IPS DF 4.7 (cell line): ENCODE measurements around the gene MCFD2.

ENCODE experiments used
- DNase-seq: peaks from one replicate; pipeline ENCODE4 v3.0.0-alpha.2; 2013; ENCODE audit warnings: low spot score; ENCODE audit errors: extremely low read depth

MCFD2 gene

GRCh38 chr2:46939626-46940359 lies 24.2 kb upstream of the MCFD2 start:
- no peak for DNase-seq

DNA sequence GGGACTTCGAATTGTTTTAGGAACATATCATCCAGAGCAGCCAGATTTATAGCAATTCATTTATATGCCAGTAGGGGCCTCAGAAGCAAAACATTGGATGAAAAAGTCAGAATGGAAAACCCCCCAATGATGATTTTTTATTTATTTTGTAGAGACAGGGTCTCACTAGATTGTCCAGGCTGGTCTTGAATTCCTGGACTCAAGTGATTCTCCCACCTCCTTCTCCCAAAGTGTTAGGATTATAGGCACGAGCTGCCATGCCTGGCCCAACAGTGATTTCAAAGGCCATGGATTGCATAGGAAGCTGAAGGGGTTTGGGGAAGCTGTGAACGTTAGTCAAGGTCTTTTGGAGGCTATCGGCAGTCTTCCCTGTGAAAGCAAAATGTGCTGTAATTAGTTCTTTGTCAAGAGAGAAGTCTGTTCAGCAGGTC lies 21.9 kb upstream of the MCFD2 start:
- DNase-seq: no peak

DNA sequence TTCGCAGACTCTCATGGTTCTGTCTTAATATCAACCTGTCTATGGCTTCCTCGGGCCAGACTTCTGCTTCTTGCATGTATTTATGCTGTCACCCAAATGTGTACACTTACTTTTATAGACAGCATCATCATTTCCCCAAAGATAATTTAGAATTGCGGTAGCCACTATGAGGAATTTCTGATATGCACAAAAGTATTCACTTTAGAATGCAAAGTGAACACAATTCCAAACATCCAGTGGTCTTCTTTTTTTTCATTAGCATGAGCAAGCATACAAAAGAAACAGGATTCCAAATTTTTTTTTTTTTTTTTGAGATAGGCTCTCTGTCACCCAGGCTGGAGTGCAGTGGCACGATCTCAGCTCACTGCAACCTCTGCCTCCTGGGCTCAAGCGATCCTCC lies 21.0 kb upstream of the MCFD2 start:
- no peak for DNase-seq

GRCh38 chr2:46935071-46935470 lies 19.5 kb upstream of the MCFD2 start:
- DNase-seq: no peak

- DNase-seq: no peak
Observed at GRCh38 chr2:46929612-46930011, 14.0 kb upstream of the MCFD2 start.

- DNase-seq: no peak
Observed at GRCh38 chr2:46926863-46927262, 11.3 kb upstream of the MCFD2 start.

DNA sequence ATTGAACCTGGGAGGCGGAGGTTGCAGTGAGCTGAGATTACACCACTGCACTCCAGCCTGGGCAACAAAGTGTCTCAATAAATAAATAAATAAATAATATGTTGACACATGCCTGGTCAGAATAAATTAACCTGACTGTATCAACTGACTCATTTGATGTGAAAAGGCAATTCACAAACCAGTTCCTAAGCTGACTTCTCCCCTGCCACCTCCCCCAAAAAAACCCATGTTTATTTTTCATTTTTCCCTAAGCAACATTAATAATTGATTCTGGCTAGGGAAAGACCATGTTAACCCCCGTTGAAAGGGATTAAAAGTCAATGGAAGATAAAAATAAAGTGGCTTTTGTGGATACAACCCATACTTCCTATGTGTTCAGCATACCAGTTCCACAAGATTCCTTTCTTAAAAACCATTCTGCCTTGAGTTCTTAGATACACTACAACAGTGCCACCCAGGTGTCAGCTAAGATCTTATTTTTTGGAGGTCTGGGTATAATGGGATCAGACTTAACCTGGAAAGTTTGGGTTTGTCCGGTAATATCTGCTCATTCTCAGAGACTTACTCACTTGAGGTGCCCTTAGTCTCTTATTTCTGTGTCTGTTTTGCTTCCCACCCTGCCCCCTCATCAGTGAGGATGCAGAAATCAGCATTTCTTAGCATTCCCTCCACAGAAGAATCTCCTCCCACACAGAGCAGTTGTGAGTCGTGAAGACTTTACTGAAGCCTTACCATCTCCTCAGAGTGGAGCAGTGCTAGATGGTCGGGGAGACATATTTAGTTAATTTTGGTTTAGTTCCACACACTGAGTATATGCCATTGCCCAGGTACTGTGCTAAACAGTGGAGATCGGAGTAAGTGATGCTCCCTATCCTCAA lies 10.1 kb upstream of the MCFD2 start:
- DNase-seq: no peak

GRCh38 chr2:46924608-46925007 lies 9.0 kb upstream of the MCFD2 start:
- no peak for DNase-seq

DNA sequence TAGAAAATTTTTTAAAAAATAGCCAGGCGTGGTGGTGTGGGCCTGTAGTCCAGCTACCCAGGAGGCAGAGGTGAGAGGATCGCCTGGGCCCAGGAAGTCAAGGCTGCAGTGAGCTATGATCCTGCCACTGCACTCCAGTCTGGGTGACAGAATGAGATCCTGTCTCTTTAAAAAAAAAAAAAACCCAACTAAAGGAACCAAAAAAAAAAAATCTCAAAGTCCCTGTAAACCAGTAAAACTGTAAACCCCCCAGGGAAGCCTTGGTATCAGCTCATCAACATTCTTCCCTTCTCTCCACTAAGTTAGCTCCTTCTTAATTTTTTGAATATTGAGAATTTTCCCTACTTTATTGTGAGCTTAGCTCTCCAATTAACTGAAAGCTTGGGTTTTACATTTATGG lies 8.4 kb upstream of the MCFD2 start:
- DNase-seq: no peak

GRCh38 chr2:46923041-46923528 lies 7.5 kb upstream of the MCFD2 start:
- no peak for DNase-seq

DNA sequence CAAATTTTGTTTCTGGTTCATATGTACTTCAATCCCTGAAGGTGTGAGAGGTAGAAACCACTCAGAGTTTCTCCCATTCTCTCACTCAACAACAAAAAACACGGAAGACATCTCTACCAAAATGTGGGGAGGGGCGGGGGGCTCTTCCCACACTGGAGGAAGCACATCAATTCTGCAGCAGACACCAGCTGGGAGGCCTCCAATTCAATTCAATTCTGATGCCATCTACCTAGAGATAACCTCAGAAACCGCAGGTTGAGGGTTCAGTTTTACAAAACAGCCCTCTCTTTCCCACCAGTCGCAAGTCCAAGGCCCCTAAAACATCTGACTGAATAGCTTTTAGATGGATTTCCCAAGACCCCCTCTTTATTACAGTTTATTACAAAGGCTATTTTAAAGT lies 7.0 kb upstream of the MCFD2 start:
- no peak for DNase-seq

GRCh38 chr2:46921676-46922448 lies 6.3 kb upstream of the MCFD2 start:
- no peak for DNase-seq

DNA sequence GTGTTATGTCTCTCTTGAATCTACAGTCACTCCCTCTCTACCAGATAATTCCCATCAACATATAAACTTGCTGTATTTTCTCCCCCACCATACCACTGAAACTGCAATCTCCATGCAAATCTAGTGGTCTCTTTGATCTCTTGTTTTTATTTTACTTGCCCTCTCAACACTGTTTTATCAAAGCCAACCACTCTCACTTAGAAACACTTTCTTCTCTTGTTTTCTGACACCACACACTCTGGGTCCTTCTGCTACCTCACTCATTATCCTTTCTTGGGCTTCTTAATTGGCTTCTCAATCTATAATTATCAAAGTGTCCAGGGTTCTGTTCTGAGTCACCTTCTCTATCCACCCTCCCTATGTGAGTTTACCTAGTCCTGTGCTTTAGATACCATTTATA lies 2.0 kb upstream of the MCFD2 start:
- DNase-seq: no peak

GRCh38 chr2:46915811-46916630 lies 415 bp upstream of the MCFD2 start:
- DNase-seq: peak; percentile 51

DNA sequence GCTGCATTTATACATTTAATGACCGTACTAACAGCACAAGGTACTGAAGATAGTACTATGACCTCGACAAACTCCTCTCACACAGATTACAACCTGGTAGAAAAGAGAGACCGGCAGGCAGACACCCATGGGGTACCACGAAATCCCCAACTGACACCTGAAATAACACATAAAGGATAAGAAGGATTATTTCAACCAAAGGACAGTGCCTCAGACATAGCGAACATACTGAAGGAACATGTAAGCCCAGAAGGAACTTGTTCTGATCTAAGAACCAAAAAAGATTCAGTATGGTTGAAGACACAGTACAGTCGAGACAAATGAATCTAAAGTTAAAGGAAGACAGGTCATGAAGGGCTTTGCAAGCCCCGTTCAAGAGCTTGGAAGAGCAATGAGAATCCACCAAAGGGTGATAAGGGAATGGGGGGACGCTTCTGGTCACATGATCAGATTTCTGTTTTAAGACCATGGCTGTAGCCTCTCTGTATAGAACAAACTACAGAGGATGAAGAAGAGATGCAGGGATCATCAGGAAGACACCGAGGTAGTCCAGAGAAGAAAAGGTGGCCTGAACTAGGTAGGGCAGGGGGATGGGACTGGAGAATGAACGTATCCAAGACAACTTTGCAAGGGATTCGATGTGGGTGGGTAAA lies 902 bp downstream of the MCFD2 start:
- DNase-seq: no peak

GRCh38 chr2:46913471-46914381 lies 1.9 kb downstream of the MCFD2 start:
- DNase-seq: no peak

- no peak for DNase-seq
Observed at GRCh38 chr2:46909771-46910419, 5.7 kb downstream of the MCFD2 start.

DNA sequence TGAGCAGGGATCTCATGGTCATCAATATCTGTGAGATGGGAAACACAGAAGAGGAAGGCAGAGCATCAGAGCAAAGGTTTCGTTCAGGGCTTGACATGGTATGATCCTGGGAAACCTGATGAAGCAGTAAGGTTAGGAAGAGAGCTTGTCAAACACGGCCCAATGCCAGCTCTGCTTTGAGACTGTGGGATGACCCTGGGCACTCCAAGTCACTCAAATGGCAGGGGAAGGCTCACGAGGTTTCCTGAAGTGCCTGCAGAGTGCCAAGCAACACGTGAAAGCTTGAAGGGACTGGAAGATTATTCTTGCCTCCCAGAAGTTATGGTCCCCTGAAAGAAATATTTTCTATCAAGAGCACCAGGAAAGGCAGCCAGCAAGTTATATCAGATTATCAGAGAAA lies 6.5 kb downstream of the MCFD2 start:
- no peak for DNase-seq
